IgD-negative memory B cell (primary cell): Measurements from ENCODE around the gene PROSER3. TPM values are rescaled to one million over a fixed set of nuclear protein-coding genes. Genes with fewer than 3 reads are reported as not detected.
A peak's percentile ranks its signal among the peaks of the same experiment; 100 is the strongest.

Source experiments
- H3K27ac Mint-ChIP-seq, 3 donors: one replicate each; pipeline ENCODE4 v1.8.0; 2020 to 2022; ENCODE audit warnings: mild to moderate bottlenecking in 3 of 3, mixed read lengths in 3 of 3, moderate library complexity in 1 of 3
- H3K27me3 Mint-ChIP-seq: one replicate; pipeline ENCODE4 v1.8.0; 2021; ENCODE audit warnings: mixed read lengths
- H3K36me3 Mint-ChIP-seq: one replicate; pipeline ENCODE4 v1.8.0; 2020; ENCODE audit warnings: mild to moderate bottlenecking, mixed read lengths
- H3K4me1 Mint-ChIP-seq, 3 donors: one replicate each; pipeline ENCODE4 v1.8.0; 2020 to 2022; ENCODE audit warnings: mixed read lengths in 3 of 3, mild to moderate bottlenecking in 1 of 3
- H3K4me3 Mint-ChIP-seq, 4 donors: one replicate each; pipeline ENCODE4 v1.8.0; 2020 to 2022; ENCODE audit warnings: mild to moderate bottlenecking in 4 of 4, mixed read lengths in 4 of 4, moderate library complexity in 3 of 4
- H3K9me3 Mint-ChIP-seq, 3 donors: one replicate each; pipeline ENCODE4 v1.8.0; 2020 to 2021; ENCODE audit warnings: mixed read lengths in 3 of 3, mild to moderate bottlenecking in 1 of 3
- polyA plus RNA-seq: library from polyadenylated mRNA; unstranded; fragments of 300-500 nt; fragmentation: Illumina TruSeq; gene quantifications from one replicate; pipeline ENCODE4 v1.2.3, GENCODE V29; 2021

Gene PROSER3
- 7.3 TPM for polyA plus RNA-seq

GRCh38 chr19:35757749-35758608 lies at the start of gene PROSER3:
Gene PROSER3, plus strand, starts transcription at chr19:35758176. Its CDS starts 40 bp downstream, at chr19:35758216.
- Mint-ChIP-seq H3K27me3 (peaks cover 13% of the 10 kb centered on the region), H3K9me3 (peaks cover 0 to 2% (median 0%) of the 10 kb centered on the region in 3 donors), H3K27ac (peak within 1 kb of the TSS; percentile 91 to 100 (median 96)), H3K4me1 (peaks cover 6 to 10% (median 9%) of the 10 kb centered on the region in 3 donors), H3K4me3 (peak within 1 kb of the TSS; percentile 96 to 99 (median 97)), H3K36me3 (no peaks in the 10 kb centered on the region)

GRCh38 chr19:35708391-35708790 lies 49.6 kb upstream of the PROSER3 start:
- Mint-ChIP-seq H3K4me1 (peaks cover 18 to 26% (median 24%) of the 10 kb centered on the region in 3 donors), H3K27ac (no peak overlapping the region), H3K27me3 (no peaks in the 10 kb centered on the region), H3K4me3 (no peak overlapping the region), H3K9me3 (no peaks in the 10 kb centered on the region), H3K36me3 (no peaks in the 10 kb centered on the region)

DNA sequence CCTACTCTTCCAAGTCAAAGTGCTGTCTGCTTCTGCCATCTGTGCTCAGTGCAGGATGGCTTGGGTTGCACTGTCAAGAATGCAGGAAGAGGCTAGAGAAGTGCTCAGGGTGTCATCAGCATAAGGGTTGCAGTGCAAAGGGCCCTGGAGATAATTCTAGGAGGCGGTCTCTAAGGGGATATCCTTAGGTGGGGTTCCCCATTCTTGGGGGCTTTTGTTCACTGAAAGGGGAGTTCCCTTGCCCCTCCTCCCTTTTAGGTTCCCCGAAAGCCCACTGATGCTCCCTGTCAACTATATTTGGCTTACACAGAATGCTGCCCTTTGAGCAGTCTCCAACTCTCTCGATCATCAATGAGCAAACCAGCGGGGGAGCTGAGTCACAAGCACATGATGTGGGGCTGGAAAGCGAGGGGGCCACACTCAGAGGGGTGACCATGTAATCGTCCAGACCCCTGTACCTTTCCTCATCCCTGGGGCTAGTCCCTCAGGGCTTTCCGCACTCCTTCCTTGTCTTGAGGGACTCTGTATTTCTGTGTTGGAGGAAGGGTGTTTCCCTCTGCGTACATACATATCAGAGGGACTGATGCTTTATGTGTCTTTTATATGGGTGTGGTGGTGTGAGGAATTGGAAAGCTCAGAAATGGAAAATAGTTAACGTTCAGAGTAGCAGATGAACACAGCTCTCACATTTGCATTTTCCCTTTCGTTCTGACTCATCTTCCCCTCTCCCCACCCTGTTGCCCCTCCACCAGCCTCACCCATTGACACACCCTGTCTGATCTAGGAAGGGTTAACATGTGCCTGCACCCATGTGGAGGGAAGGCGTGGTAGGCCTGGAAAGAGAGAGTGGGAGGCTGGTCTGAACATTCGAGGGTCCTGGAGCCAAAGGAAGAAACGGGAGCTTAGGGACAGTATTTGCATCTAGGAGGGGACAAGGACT lies 46.9 kb upstream of the PROSER3 start:
- Mint-ChIP-seq H3K4me1 (peaks cover 33 to 44% (median 41%) of the 10 kb centered on the region in 3 donors), H3K9me3 (no peaks in the 10 kb centered on the region), H3K36me3 (no peaks in the 10 kb centered on the region), H3K27ac (peak overlapping the region; percentile 90 to 97 (median 93)), H3K27me3 (no peaks in the 10 kb centered on the region), H3K4me3 (peak overlapping the region; percentile 64 to 99 (median 86))

DNA sequence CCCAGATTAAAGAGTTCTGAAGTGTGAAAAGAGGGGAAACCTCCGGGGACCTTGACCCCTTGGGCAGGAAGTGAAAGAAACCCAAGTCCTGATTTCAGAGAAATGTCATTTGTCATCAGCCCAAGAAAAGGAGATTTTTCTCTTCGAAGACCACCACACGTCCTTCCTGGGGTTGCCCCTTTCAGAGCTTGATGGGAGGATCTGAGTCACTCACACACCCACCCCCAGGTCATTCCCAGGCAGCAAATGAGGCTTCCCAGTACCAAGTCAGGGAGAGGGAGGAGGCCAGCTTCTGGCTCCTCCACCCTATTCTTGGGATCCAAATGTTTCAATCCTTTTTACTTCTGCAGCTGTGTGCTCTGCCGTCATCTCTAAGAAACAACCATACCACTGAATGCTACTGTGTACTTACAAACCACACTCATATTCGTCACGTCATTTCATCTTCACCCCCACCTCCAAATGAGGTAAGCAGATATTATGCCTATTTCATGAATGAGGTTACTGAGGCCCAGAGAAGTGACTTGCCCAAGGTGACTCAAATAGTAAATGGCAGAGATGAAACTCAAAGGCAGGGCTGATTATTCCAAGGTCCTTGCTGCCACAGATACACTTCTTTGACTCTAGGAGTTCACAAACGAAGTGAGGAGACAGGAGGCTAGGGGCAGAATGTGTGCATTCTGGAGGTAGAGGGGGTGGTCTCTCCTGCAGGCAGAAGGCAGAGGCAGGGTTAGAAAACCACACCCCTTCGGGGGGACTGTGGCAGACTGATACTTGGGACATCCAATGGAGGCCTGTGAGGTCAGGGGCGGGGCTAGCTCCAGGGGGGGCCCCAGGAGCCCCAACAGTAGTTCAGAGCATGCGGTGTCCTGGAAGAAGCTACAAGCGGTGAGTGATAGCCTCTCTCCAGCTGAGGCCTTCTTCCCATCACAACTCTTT lies 45.1 kb upstream of the PROSER3 start:
- no peaks in the 10 kb centered on the region for H3K9me3 Mint-ChIP-seq

GRCh38 chr19:35713506-35713850 lies 44.5 kb upstream of the PROSER3 start:
- Mint-ChIP-seq H3K4me3 (peak overlapping the region; percentile 79 to 99 (median 93)), H3K4me1 (peaks cover 41 to 52% (median 46%) of the 10 kb centered on the region in 3 donors), H3K27ac (peak overlapping the region; percentile 90 to 97 (median 93)), H3K27me3 (no peaks in the 10 kb centered on the region), H3K36me3 (no peaks in the 10 kb centered on the region), H3K9me3 (no peaks in the 10 kb centered on the region)

More for the DNA sequence above, 45.1 kb upstream of the PROSER3 start:
- H3K27ac Mint-ChIP-seq = peak overlapping the region; percentile 90 to 97 (median 93)
- H3K4me3 Mint-ChIP-seq = peak overlapping the region; percentile 79 to 99 (median 93)
- no peaks in the 10 kb centered on the region for H3K27me3 Mint-ChIP-seq
- peaks cover 41 to 52% (median 46%) of the 10 kb centered on the region in 3 donors for H3K4me1 Mint-ChIP-seq
- H3K36me3 Mint-ChIP-seq = no peaks in the 10 kb centered on the region

DNA sequence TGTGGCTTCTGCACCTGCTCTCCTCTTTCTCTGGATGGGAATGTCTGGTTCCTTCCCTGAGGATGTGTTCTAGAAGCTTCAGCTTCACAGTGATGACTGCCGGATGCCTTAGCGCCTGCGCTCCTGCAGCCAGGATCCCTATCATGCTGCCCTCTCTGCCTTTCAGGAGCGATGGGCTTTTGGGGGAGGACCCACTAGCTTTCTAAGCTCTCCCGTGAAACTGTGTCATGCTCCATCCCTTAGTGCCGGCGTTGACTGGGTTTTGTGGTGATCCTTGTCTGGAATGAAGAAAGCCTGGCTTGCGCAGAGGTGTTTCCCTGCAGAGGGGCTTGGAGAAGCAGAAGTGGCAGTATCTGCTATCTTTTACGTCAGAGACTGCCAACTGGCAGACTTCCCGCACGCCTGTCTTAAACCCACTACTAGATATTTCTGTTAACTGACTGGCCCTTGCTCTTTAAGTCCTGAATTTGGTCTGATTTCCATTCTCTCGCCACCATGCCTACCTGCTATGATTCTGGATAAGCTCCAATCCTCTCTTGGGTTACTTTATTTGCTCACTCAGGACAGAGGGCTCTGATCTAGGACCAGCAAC lies 44.0 kb upstream of the PROSER3 start:
- H3K4me3 Mint-ChIP-seq = peak overlapping the region; percentile 79 to 99 (median 93)
- H3K27ac Mint-ChIP-seq = peak overlapping the region; percentile 90 to 97 (median 93)
- no peaks in the 10 kb centered on the region for H3K9me3 Mint-ChIP-seq
- no peaks in the 10 kb centered on the region for H3K27me3 Mint-ChIP-seq
- no peaks in the 10 kb centered on the region for H3K36me3 Mint-ChIP-seq
- peaks cover 41 to 54% (median 46%) of the 10 kb centered on the region in 3 donors for H3K4me1 Mint-ChIP-seq

- peak overlapping the region; percentile 90 to 97 (median 93) for H3K27ac Mint-ChIP-seq
- H3K36me3 Mint-ChIP-seq = no peaks in the 10 kb centered on the region
- H3K27me3 Mint-ChIP-seq = no peaks in the 10 kb centered on the region
- peak overlapping the region; percentile 79 to 99 (median 93) for H3K4me3 Mint-ChIP-seq
- H3K9me3 Mint-ChIP-seq = no peaks in the 10 kb centered on the region
- H3K4me1 Mint-ChIP-seq = peaks cover 41 to 60% (median 49%) of the 10 kb centered on the region in 3 donors
Measured at GRCh38 chr19:35714601-35715354, 43.2 kb upstream of the PROSER3 start.

DNA sequence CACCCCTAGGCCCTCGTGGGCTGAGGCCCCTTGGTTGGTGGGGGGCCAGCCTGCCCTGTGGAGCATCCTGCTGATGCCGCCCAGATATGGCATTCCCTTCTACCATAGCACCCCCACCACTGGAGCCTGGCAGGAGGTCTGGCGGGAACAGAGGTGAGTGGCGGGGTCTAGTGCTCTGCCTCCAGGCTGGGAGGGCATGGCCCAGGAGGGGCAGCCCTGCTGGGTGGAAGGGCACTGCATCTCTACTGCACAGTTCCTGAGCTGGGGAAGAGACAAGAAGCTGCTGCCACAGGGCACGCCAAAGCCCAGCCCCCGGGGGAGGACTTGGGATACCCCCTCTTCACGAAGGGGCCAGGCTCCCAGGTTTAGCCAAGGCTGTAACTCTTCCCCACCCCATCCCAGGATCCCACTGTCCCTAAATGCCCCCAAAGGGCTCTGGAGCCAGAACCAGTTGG lies 42.6 kb upstream of the PROSER3 start:
- Mint-ChIP-seq H3K4me1 (peaks cover 41 to 60% (median 46%) of the 10 kb centered on the region in 3 donors), H3K36me3 (no peaks in the 10 kb centered on the region), H3K4me3 (peak overlapping the region; percentile 79 to 99 (median 95)), H3K27me3 (no peaks in the 10 kb centered on the region), H3K27ac (peak overlapping the region; percentile 90 to 98 (median 97)), H3K9me3 (no peaks in the 10 kb centered on the region)

DNA sequence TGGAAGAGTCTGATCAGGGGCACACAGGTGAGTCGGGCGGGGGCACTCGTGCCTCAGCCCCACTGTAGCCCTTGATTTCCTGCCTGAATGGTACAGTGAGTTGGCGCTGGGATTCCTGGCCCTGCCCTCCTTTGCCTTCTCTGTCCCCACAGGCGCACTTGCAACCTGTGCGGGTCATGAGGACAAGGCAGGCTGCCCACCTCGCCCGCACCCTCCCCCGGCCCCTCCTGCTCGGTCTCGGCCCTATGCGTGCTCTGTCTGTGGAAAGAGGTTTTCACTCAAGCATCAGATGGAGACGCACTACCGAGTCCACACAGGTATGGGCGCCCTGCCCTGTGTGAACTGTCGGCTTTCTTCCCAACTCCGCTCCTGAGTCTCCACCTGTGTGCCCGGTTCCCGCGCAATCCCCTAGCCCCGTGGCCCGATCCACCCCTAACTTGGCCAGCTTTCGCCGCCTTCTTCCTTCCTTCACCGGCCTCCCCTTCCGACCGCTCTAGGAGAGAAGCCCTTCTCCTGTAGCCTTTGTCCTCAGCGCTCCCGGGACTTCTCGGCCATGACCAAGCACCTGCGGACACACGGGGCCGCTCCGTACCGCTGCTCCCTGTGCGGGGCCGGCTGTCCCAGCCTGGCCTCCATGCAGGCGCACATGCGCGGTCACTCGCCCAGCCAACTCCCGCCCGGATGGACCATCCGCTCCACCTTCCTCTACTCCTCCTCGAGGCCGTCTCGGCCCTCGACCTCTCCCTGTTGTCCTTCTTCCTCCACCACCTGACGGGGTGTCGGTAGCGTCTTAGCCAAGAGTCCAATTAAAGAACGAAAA lies 41.8 kb upstream of the PROSER3 start:
- Mint-ChIP-seq H3K9me3 (no peaks in the 10 kb centered on the region), H3K27ac (peak overlapping the region; percentile 90 to 98 (median 97)), H3K4me3 (peak overlapping the region; percentile 79 to 99 (median 95)), H3K4me1 (peaks cover 33 to 56% (median 40%) of the 10 kb centered on the region in 3 donors), H3K36me3 (no peaks in the 10 kb centered on the region), H3K27me3 (no peaks in the 10 kb centered on the region)

GRCh38 chr19:35716801-35717664 lies 40.9 kb upstream of the PROSER3 start:
- Mint-ChIP-seq H3K27ac (peak overlapping the region; percentile 90 to 98 (median 97)), H3K4me3 (peak overlapping the region; percentile 79 to 99 (median 95)), H3K27me3 (no peaks in the 10 kb centered on the region), H3K36me3 (no peaks in the 10 kb centered on the region), H3K9me3 (no peaks in the 10 kb centered on the region), H3K4me1 (peaks cover 29 to 51% (median 35%) of the 10 kb centered on the region in 3 donors)

DNA sequence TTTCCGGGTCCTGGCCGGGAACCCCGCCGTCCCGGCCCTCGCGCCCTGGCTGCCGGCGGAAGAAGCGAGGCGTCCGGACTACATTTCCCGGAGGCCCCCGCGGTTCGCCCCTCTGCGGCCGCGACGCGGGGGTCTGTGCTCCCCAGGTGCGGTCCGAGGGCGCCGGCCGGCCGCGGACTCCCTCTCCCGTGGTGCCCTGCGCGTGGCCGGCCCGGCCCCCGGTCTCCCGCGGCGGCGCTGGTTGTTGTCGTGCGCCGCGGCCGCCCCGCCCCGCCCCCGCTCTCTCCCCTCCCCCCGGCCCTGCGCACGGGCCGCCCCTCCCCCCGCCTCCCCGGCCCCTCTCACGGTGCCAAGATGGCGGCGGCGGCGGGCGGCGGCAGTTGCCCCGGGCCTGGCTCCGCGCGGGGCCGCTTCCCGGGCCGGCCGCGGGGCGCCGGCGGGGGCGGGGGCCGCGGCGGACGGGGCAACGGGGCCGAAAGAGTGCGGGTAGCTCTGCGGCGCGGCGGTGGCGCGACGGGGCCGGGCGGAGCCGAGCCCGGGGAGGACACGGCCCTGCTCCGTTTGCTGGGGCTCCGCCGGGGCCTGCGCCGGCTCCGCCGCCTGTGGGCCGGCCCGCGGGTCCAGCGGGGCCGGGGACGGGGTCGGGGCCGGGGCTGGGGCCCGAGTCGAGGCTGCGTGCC lies 40.2 kb upstream of the PROSER3 start, which contains the start of gene KMT2B:
Gene KMT2B (plus strand): TSS at position 339 of the 680 bp plus-strand sequence. CDS start 16 bp downstream, at position 355.
- peak within 1 kb of the TSS; percentile 91 to 99 (median 95) for H3K4me3 Mint-ChIP-seq
- H3K9me3 Mint-ChIP-seq = no peaks in the 10 kb centered on the region
- H3K27ac Mint-ChIP-seq = peak within 1 kb of the TSS; percentile 90 to 98 (median 97)
- no peaks in the 10 kb centered on the region for H3K36me3 Mint-ChIP-seq
- peaks cover 26 to 43% (median 28%) of the 10 kb centered on the region in 3 donors for H3K4me1 Mint-ChIP-seq
- H3K27me3 Mint-ChIP-seq = no peaks in the 10 kb centered on the region
